Stimulated activated CD4-positive, alpha-beta T cell treated with anti-CD3 and anti-CD28 coated beads, Interleukin-1b, Interleukin-23, amount 100 ng/mL, for 48 hours (primary cell): Measurements from ENCODE around the gene TNNI3K.
A peak's percentile ranks its signal among the peaks of the same experiment; 100 is the strongest.
"Not testable (repeated sequence)": the region's sequence is repeated elsewhere in the genome, so short reads cannot be mapped to it uniquely, and the experiment has no call there.

ENCODE experiments used
- DNase-seq: peaks from one replicate; pipeline ENCODE4 v3.0.0-alpha.2; 2020

TNNI3K gene, protein sequence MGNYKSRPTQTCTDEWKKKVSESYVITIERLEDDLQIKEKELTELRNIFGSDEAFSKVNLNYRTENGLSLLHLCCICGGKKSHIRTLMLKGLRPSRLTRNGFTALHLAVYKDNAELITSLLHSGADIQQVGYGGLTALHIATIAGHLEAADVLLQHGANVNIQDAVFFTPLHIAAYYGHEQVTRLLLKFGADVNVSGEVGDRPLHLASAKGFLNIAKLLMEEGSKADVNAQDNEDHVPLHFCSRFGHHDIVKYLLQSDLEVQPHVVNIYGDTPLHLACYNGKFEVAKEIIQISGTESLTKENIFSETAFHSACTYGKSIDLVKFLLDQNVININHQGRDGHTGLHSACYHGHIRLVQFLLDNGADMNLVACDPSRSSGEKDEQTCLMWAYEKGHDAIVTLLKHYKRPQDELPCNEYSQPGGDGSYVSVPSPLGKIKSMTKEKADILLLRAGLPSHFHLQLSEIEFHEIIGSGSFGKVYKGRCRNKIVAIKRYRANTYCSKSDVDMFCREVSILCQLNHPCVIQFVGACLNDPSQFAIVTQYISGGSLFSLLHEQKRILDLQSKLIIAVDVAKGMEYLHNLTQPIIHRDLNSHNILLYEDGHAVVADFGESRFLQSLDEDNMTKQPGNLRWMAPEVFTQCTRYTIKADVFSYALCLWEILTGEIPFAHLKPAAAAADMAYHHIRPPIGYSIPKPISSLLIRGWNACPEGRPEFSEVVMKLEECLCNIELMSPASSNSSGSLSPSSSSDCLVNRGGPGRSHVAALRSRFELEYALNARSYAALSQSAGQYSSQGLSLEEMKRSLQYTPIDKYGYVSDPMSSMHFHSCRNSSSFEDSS

DNA sequence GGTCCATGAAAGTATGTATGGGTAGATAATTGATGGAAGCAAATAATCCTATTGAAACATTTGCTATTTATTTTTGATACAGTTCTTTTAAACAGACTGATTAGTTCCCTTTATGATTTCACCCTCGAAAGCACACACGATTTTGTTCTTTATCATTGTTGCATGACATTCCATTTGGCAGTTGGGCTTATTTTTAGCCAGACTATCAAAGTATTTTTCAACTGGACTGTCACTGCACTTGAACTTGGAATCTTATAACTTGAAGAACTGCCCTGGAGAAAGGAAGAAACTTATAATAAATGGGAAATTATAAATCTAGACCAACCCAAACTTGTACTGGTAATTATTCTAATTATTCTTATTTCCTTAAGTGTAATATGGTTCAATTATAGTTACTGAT lies at the start of gene TNNI3K:
Gene TNNI3K (plus strand): TSS at position 235 of the 400 bp plus-strand sequence. CDS start 65 bp downstream, at position 300.
- no peak for DNase-seq

DNA sequence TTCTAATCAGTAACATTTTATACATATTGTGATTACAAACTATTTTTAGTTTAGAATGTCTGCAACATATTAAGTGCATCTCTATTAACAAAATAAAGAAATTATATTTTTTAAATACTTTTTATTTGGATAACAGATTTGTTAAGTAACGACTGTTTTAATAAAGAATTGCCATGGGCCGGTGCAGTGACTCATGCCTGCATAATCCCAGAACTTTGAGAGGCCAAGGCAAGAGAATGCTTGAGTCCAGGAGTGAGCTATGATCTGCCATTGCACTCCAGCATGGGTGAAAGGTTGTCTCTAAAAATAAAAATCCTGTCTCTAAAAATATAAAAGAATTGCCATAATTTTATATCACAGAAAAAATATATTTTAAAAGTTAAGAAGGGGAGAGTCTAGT lies 41.3 kb upstream of the TNNI3K start:
- DNase-seq, result no peak

DNA sequence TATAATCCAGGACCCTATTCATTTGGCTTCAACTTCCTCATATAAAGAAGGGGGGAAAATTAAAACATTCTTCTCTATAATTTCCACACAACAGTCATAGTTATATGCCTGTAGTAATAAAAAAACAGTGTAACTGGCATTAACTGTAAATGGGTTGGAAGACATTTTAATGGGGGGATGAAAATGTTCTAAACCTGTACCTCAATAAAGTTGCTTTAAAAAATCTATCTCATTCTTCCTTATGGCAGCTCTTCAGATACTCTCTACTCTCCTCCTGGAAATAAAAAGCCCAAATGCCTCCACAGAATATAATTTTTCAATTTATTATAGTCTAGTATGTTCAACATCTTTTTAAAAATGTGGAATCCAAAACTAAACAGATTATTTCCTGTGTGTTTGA lies 39.8 kb upstream of the TNNI3K start:
- no peak for DNase-seq

DNA sequence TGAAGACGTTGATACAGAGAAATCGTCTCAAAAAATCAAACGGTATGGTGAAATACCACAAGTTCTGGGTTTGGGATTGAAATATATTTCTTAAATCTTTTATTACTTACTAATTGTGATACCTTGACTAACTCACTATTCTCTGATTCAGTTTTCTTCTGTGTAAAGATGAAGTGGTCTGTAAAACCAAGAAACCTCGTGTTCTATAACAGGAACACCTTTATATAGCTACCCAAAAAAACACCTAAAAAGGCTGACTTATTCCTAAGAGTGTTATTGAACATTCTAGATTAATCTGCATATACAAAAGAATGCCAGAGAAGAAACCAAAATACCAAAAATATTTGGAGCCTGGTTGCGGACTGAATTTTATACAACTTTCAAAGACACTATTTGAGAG lies 37.9 kb upstream of the TNNI3K start:
- no peak for DNase-seq

DNA sequence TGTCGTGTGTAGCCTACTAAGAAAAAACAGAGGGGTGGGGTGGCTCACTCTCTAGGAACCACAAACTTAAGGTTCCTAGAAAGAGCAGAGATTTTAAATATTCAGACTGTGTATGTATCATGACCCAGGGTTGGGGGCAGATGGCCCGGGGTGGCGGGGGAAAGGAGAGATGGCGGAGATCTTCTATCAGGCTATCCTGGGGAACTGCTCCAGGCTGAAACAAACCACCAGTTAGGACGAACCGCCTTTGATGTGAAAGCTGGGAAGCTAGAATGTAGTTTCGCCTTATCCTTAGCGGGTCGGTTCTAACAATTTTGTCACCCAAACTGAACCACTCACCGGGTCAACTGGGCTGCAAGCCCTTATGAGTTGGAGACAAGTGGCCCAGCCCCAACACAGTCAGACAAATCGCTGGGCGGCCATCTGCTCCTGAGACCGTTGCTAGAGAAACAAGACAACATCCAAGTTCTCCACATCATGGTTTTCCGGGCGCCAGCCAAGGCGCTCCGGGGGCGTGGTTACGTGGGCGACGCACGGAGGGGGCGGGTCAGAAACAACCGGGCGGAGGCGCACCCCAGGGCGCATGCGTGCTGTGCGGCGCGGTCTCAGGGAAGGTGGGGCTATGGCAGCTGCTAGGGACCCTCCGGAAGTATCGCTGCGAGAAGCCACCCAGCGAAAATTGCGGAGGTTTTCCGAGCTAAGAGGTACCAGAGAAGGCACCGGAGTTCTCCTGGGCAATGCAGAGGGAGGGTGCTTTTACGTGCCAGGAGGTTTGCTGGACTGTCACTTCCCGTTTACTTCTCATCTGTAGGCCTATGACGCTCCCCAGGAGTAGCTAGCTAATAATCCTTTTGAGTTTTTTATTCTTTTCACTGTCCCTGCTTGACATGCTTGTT lies 37.3 kb upstream of the TNNI3K start, which contains the start of the genes FPGT and LRRIQ3:
Gene FPGT (plus strand): TSS at position 586 of the 896 bp plus-strand sequence. CDS start 37 bp downstream, at position 623.
Gene LRRIQ3 (minus strand): TSS at position 520 of the 896 bp plus-strand sequence. CDS start 14,492 bp downstream, outside the sequence.
- DNase-seq, result peak; percentile 93

DNA sequence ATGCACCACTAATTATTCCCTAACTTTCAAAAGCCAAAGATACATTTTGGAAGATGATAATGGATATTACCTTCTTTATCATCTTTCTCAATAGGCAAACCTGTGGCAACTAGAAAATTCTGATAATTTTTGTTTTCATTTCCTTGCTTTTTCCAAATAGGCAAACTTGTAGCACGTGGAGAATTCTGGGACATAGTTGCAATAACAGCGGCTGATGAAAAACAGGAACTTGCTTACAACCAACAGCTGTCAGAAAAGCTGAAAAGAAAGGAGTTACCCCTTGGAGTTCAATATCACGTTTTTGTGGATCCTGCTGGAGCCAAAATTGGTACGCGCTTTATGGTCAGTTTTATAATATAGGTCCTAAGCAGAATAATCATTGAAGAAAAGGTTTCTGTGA lies 35.7 kb upstream of the TNNI3K start:
- no peak for DNase-seq

DNA sequence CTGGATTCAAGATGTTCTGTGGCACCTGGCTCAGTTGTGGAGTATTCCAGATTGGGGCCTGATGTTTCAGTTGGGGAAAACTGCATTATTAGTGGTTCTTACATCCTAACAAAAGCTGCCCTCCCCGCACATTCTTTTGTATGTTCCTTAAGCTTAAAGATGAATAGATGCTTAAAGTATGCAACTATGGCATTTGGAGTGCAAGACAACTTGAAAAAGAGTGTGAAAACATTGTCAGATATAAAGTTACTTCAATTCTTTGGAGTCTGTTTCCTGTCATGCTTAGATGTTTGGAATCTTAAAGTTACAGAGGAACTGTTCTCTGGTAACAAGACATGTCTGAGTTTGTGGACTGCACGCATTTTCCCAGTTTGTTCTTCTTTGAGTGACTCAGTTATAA lies 29.9 kb upstream of the TNNI3K start:
- no peak for DNase-seq

DNA sequence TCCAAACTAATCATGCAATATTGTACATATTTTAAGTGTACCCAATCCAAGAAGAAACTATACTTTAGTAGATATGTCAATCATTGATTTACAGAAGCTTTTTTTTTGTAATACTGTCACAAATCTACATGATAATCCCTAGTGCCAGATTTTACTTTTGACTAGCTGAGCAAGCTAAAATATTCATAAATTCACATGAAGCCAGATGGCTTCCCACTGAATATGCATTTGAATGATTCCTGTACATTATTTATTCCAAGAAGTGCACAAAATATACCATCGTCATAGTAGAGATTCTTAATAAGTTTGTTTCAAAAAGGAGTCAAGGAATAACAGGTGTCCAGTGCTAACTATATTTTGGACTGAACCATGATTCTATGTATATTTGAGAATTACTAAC lies 20.0 kb upstream of the TNNI3K start:
- DNase-seq, result no peak

DNA sequence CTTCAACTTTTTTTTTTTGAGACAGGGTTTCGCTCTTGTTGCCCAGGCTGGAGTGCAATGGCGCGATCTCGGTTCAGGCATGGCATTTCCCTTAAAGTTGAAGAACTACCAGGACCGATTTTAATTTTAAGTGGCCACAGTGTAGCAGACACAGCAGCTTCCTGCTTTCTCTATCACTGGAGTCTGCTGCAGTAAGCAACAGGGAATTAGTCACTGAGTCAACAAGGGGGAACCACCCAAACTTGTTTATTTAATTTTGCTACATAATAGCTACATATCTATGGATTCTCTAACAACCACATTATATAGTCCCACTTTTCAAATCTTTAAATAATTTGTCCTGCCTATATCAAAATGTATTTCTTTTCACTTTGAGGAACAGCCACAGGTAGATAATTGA lies 12.5 kb upstream of the TNNI3K start:
- DNase-seq, result no peak

DNA sequence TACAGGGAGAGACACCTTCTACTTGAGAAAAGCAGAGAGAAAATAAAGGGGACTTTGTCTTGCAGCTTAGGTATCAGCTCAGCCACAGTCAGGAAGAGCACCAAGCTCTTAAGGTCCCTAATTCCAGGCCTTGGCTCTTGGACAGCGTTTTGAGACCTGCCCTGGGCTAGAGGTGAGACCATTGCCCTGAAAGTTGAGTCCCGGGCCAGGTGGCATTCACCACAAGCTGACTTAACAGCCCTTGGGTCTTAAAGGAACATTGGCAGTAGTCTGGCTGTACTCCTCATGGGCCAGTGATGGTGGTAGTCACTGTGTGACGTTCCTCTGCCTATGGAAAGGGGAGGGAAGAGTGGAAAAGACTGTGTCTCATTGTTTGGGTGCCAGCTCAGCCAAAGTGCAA lies 11.7 kb upstream of the TNNI3K start:
- DNase-seq, result no peak

DNA sequence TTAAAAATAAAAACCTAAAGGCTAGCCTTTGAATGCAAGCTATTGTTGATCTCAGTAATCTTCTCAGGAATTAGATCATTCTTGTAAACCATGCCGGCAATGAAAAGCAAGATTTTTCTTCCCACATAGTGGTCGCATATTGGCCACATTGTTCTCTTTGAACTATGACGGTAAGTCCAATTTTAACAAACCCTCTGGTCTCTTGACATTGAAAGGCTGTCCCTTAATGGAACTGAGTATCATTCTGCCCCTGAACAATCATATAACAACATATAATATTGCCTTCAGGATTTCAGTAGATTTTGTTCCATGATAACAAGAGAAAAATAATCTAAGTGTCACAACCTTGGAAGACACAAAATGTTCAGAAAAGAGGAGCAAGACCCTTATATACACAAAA lies 1.3 kb downstream of the TNNI3K start:
- DNase-seq, result no peak

DNA sequence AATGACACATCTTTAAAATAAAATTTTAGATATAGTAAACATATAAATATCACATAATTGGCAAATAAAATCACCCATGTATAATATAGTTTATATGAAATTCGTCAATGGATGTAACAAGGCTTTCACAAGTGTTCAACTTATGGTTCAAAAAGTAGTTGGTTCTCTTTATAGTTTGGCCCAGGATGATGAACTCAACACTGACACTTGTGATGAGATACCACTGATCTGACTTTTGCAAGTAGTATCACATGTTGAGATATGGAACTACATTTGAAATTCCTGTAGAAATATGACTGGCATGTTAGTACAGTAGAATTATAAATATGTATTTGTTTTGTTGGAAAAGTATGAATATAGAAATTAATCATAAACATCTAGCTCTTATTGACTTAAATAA lies 1.8 kb downstream of the TNNI3K start:
- no peak for DNase-seq

DNA sequence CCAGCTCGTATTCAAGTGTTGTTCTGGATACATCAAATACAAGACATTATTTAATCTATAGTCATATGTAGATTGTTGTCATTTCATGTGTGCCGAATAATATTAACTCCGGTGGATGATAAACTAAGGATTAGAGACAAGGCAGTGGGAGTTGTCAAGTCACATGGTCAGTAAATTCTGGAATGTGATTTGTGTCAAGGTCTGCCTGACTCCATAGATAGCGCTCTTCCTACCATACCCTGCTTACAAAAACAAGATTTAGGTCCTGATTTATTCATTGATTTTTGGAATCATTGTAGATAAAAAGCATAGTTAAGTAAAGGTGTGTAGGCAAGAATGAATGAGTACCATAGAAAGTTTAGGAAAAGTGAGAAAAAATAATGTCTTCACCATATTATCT lies 2.6 kb downstream of the TNNI3K start:
- no peak for DNase-seq

DNA sequence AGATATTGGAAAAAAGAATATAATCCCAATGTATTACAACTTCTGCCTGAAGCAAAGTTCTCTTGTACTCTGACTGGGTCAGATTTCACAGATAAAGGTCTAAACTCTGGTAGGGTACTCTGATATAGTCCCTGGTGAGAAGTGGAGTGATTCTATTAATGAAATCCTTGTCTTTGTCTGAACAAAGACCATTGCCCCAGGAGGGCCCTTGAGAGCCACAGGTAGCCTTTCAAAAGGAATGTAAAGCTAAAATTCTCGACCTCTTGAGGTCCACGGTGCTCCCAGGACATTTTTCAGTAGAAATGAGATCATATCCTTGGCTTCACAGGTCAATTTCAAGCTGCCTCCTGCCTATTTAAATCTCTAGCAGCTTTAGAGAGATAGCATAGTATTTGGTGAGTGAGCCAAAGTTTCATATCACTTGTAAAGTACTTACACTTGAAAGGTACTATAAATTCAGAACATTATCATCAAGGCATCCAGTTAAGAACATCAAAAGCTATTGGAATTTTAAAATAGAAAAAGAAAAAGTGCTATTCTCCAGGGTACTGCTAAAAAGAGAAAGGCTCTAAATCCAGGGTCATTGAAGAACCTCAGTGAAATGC lies 10.1 kb downstream of the TNNI3K start:
- no peak for DNase-seq

DNA sequence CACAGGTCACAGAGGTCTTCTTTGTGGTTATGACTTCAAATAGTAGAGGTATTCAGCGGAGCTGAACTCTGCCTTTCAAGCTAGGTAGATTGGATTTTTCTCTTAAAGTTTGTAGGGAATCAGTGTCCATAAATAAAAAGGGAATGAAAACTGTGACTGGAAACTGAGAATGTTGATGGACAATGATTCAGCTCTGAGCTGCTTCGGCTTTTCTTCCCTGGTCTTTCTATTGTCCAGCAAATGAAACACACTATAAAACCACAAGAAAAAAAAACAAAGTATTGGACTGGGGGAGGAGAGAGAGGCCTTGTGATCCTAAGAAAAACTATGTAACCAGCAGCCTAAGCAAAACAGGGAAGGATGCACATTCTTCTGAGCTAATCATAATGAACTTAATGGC lies 11.1 kb downstream of the TNNI3K start:
- DNase-seq, result no peak

DNA sequence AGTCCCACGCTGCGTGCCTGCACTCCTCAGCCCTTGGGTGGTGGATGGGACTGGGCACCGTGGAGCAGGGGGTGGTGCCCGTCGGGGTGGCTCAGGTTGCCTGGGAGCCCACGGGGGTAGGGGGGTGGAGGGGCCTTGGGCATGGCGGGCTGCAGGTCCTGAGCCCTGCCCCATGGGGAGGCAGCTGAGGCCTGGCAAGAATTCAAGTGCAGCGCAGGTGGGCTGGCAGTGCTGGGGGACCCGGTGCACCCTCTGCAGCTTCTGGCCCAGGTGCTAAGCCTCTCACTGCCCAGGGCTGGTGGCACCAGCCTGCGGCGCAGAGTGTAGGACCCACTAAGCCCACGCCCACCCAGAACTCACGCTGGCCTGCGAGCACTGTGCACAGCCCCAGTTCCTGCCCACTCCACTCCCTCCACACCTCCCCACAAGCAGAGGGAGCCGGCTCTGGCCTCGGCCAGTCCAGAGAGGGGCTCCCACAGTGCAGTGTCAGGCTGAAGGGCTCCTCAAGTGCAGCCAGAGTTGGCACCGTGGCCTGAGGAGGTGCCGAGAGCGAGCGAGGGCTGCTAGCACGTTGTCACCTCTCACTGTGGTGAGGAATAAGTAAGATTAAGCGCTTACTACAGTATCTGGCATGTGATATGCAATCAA lies 12.8 kb downstream of the TNNI3K start:
- no peak for DNase-seq

DNA sequence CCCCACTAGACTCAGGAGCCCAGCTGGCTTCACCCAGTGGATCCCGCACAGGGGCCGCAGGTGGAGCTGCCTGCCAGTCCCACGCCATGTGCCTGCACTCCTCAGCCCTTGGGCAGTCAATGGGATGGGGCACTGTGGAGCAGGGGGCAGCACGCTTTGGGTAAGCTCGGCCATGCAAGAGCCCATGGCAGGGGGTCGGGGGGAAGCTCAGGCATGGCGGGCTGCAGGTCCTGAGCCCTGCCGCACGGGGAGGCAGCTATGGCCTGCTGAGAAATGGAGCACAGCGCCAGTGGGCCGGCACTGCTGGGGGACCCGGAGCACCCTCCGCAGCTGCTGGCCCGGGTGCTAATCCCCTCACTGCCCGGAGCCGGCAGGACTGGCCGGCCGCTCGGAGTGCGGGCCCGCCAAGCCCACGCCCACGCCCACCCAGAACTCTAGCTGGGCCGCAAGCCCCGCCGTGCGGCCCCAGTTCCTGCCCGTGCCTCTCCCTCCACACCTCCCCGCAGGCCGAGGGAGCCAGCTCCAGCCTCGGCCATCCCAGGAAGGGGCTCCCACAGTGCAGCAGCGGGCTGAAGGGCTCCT lies 18.1 kb downstream of the TNNI3K start:
- DNase-seq, result not testable (repeated sequence)

DNA sequence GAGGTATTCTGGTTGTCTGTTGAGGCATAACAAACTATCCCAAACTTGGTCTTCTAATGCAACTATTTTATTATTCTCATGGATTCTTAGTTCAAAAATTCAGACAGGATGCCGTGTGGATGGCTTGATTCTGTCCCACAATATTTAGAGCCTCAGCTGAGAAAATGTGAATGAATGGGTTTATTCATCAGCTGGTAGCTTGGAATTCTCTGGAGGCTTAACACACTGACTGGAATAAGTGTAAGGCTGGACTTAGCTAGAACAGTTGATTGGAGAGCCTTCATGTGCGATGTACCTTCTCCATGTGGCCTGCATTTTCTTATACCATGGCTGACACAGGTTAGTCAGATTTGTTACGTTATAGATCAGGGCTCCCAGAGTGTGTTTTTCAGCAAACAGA lies 30.8 kb downstream of the TNNI3K start:
- DNase-seq, result no peak

DNA sequence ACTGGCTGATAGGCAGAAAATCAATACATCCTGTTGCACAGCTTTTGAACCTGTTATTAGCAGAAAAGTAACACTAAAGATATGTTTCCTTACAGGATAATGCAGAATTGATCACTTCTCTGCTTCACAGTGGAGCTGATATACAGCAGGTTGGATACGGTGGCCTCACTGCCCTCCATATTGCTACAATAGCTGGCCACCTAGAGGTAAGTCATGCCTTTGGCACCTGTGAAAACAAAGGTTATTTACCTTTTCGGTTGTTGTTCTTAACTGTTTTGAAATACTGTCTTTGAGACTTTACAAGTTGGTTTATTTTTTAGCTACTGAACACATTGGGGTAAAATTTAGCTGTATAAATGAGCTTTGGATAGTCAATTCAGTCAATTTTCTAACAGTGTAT lies 36.3 kb downstream of the TNNI3K start:
- DNase-seq, result no peak

DNA sequence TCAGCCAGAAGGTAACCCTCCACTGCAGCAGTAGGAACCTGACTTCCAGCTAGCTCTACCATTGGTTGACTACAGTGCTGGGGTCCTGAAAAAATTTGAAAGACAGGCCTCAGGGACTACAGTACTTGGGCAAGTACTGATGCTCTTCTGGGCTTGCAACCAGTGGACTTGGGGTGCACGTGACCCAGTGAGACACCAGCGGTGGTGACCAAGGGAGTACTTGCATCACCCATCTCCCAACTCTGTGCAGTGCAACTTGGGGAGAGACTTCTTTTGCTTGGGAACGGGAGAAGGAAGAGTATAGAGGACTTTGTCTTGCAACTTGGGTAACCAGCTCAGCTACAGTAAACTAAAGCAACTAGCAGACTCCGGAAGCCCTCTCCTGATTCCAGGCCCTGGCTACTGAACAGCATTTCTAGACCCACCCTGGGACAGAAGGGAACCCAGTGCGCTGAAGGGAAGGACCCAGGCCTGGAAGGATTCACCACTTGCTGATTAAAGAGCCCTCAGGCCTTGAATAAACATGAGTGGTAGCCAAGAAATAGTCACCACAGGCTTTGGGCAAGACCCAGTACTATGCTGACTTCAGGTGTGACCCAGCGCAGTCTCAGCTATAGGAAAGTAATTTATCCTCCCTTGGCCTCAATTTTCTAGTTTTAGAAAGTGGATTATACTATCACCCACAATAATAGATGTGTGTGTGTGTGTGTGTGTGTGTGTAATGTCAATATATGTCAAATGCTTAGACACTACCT lies 45.6 kb downstream of the TNNI3K start:
- DNase-seq, result no peak

DNA sequence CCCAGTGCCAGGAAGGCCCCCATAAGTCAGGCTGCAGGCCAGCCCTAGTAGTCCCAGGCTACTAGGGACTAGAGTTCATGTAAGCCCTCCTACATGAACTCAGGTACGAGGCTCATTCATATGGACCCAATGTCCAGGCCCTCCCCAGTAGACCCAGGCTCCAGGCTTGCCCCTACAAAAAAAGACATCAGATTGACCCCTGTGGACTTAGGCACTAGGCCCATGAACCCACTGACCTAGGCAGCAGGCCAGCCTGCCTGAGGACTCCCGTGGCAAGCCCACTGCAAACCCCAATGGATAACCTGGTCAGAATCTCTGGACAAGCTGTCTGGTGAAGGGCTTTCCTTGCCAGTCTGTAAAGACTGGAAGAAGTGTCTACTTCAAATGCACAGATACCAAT lies 51.2 kb downstream of the TNNI3K start:
- DNase-seq, result no peak
